ENCODE measurements around the gene UBR2.

Gene UBR2

GRCh38 chr6:42604150-42604549 lies 40.3 kb downstream of the UBR2 start:
- TF ChIP-seq TEAD4 (IDR thresholded peaks at IDR 0.05) (no peak), MAX (IDR thresholded peaks at IDR 0.05) (no peak), ZBTB7A (IDR thresholded peaks at IDR 0.05; ENCODE audit: low read depth) (no peak), USF1 (IDR thresholded peaks at IDR 0.05) (no peak), NFIC (IDR thresholded peaks at IDR 0.05) (no peak), CREB1 (IDR thresholded peaks at IDR 0.05; ENCODE audit: low read depth) (no peak), TCF12 (IDR thresholded peaks at IDR 0.05; ENCODE audit: low read depth) (no peak), YY1 (IDR thresholded peaks at IDR 0.05; ENCODE audit: low read depth) (no peak), RAD21 (IDR thresholded peaks at IDR 0.05; ENCODE audit: low read depth) (no peak)

- TF ChIP-seq TEAD4 (IDR thresholded peaks at IDR 0.05) (no peak), FOXM1 (IDR thresholded peaks at IDR 0.05; ENCODE audit: borderline replicate concordance, low read depth) (no peak), NFIC (IDR thresholded peaks at IDR 0.05) (no peak), ZBTB7A (IDR thresholded peaks at IDR 0.05; ENCODE audit: low read depth) (no peak), CEBPB (IDR thresholded peaks at IDR 0.05) (no peak), EGR1 (IDR thresholded peaks at IDR 0.05) (no peak), TAF1 (IDR thresholded peaks at IDR 0.05; ENCODE audit: low read depth) (no peak), REST (IDR thresholded peaks at IDR 0.05; ENCODE audit: low read depth) (no peak), TCF12 (IDR thresholded peaks at IDR 0.05; ENCODE audit: low read depth) (no peak), EP300 (IDR thresholded peaks at IDR 0.05; ENCODE audit: borderline replicate concordance) (no peak)
These were observed 46.6 kb downstream of the UBR2 start for GRCh38 chr6:42610416-42610815.

GRCh38 chr6:42615518-42615917 lies 51.7 kb downstream of the UBR2 start:
- TF ChIP-seq CREB1 (IDR thresholded peaks at IDR 0.05; ENCODE audit: low read depth) (no peak), REST (IDR thresholded peaks at IDR 0.05; ENCODE audit: low read depth) (no peak), YY1 (IDR thresholded peaks at IDR 0.05; ENCODE audit: low read depth) (no peak), CEBPB (IDR thresholded peaks at IDR 0.05) (no peak), USF1 (IDR thresholded peaks at IDR 0.05) (no peak)

- TF ChIP-seq TCF12 (IDR thresholded peaks at IDR 0.05; ENCODE audit: low read depth) (no peak), FOXM1 (IDR thresholded peaks at IDR 0.05; ENCODE audit: borderline replicate concordance, low read depth) (no peak), EP300 (IDR thresholded peaks at IDR 0.05; ENCODE audit: borderline replicate concordance) (no peak), NFIC (IDR thresholded peaks at IDR 0.05) (no peak), CREB1 (IDR thresholded peaks at IDR 0.05; ENCODE audit: low read depth) (no peak), REST (IDR thresholded peaks at IDR 0.05; ENCODE audit: low read depth) (no peak), TEAD4 (IDR thresholded peaks at IDR 0.05) (no peak), USF1 (IDR thresholded peaks at IDR 0.05) (no peak), MAX (IDR thresholded peaks at IDR 0.05) (no peak), CEBPB (IDR thresholded peaks at IDR 0.05) (no peak), TAF1 (IDR thresholded peaks at IDR 0.05; ENCODE audit: low read depth) (no peak), EGR1 (IDR thresholded peaks at IDR 0.05) (no peak), RAD21 (IDR thresholded peaks at IDR 0.05; ENCODE audit: low read depth) (no peak), ZBTB7A (IDR thresholded peaks at IDR 0.05; ENCODE audit: low read depth) (no peak), YY1 (IDR thresholded peaks at IDR 0.05; ENCODE audit: low read depth) (no peak)
These were observed 52.9 kb downstream of the UBR2 start for GRCh38 chr6:42616716-42617115.
